ENCODE measurements around the gene FXYD6.
"Not testable (repeated sequence)": the region's sequence is repeated elsewhere in the genome, so short reads cannot be mapped to it uniquely, and the experiment has no call there.

Gene FXYD6

GRCh38 chr11:117876341-117877119, at the start of gene FXYD6:
FXYD6 (minus strand) TSS chr11:117876658; CDS start chr11:117842776, 33,882 bp downstream.
- DNase-seq: no peak

- not testable (repeated sequence) for DNase-seq
These were observed 49.7 kb upstream of the FXYD6 start for GRCh38 chr11:117926166-117926565.

GRCh38 chr11:117925198-117925925, 48.9 kb upstream of the FXYD6 start:
- no peak for DNase-seq

GRCh38 chr11:117924631-117925170, 48.2 kb upstream of the FXYD6 start:
- no peak for DNase-seq

GRCh38 chr11:117923773-117924172, 47.3 kb upstream of the FXYD6 start:
- no peak for DNase-seq

GRCh38 chr11:117923275-117923674, 46.8 kb upstream of the FXYD6 start:
- DNase-seq: no peak

- no peak for DNase-seq
These were observed 45.4 kb upstream of the FXYD6 start for GRCh38 chr11:117921893-117922292.

GRCh38 chr11:117921456-117921855, 45.0 kb upstream of the FXYD6 start:
- DNase-seq: no peak

GRCh38 chr11:117919781-117920221, 43.3 kb upstream of the FXYD6 start:
- DNase-seq: no peak

- DNase-seq: no peak
These were observed 42.9 kb upstream of the FXYD6 start for GRCh38 chr11:117919341-117919740.

GRCh38 chr11:117918366-117919255, 42.2 kb upstream of the FXYD6 start:
- DNase-seq: no peak

- no peak for DNase-seq
These were observed 41.2 kb upstream of the FXYD6 start for GRCh38 chr11:117917591-117918151.

- DNase-seq: no peak
These were observed 40.5 kb upstream of the FXYD6 start for GRCh38 chr11:117916956-117917355.

- no peak for DNase-seq
These were observed 39.3 kb upstream of the FXYD6 start for GRCh38 chr11:117915672-117916235.

GRCh38 chr11:117914991-117915618, 38.6 kb upstream of the FXYD6 start:
- DNase-seq: no peak

- DNase-seq: no peak
These were observed 37.9 kb upstream of the FXYD6 start for GRCh38 chr11:117914398-117914761.

GRCh38 chr11:117913736-117914397, 37.4 kb upstream of the FXYD6 start:
- DNase-seq: no peak

- no peak for DNase-seq
These were observed 36.0 kb upstream of the FXYD6 start for GRCh38 chr11:117912497-117912896.

- DNase-seq: no peak
These were observed 35.2 kb upstream of the FXYD6 start for GRCh38 chr11:117911694-117912093.

GRCh38 chr11:117910941-117911655, 34.6 kb upstream of the FXYD6 start:
- DNase-seq: no peak

Measured in CD4-positive, alpha-beta T cell treated with Interleukin-1 beta for 1 hour (primary cell).